ENCODE data around the gene NHLRC2.
"Not testable (repeated sequence)": the region's sequence is repeated elsewhere in the genome, so short reads cannot be mapped to it uniquely, and the experiment has no call there.

Gene NHLRC2

DNA sequence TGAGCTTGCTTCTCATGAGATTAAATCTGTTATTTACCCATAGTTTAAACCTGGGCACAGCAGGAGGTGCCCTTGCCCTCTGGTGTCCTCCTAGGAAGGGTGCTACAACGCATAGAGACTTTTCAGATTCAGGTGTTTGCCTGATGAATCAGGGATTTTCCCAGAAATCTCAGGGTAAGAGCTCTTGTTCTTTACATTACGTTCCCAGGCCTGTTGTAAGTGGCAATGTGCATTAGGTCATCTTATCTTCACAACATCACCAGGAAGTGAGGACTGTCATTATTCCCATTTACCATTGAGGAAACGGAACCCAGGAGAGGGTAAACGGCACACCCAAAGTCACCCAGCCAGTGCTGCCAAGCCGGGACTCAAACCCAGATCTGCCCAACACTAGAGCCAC lies 73.0 kb downstream of the NHLRC2 start:
- DNase-seq (ENCODE audit: low read depth), result no peak
- Histone ChIP-seq H3K27me3 (replicated peaks; ENCODE audit: control insufficient read depth, insufficient read depth, low read length) (no peaks in the 10 kb centered on the region), H3K36me3 (ENCODE audit: control insufficient read depth, insufficient read depth, low read length, severe bottlenecking) (no peaks in the 10 kb centered on the region), H3K9ac (ENCODE audit: low read length) (no peak overlapping the region), H3K4me1 (ENCODE audit: control insufficient read depth, insufficient read depth, low read length) (no peaks in the 10 kb centered on the region), H3K4me3 (ENCODE audit: low read length) (no peak overlapping the region), H3K9me3 (ENCODE audit: control insufficient read depth, low read length) (peaks cover 10% of the 10 kb centered on the region)

- no peak overlapping the region for H3K9ac ChIP-seq (ENCODE audit: low read length)
- H3K4me1 ChIP-seq (ENCODE audit: control insufficient read depth, insufficient read depth, low read length), result no peaks in the 10 kb centered on the region
- H3K4me3 ChIP-seq (ENCODE audit: low read length), result no peak overlapping the region
- peaks cover 1% of the 10 kb centered on the region for H3K27me3 ChIP-seq (replicated peaks; ENCODE audit: control insufficient read depth, insufficient read depth, low read length)
- DNase-seq (ENCODE audit: low read depth), result no peak
- no peaks in the 10 kb centered on the region for H3K36me3 ChIP-seq (ENCODE audit: control insufficient read depth, insufficient read depth, low read length, severe bottlenecking)
- peaks cover 10% of the 10 kb centered on the region for H3K9me3 ChIP-seq (ENCODE audit: control insufficient read depth, low read length)
Measured at GRCh38 chr10:113928830-113929229, 74.4 kb downstream of the NHLRC2 start.

- H3K9ac ChIP-seq (ENCODE audit: low read length), result no peak overlapping the region
- peaks cover 9% of the 10 kb centered on the region for H3K9me3 ChIP-seq (ENCODE audit: control insufficient read depth, low read length)
- H3K36me3 ChIP-seq (ENCODE audit: control insufficient read depth, insufficient read depth, low read length, severe bottlenecking), result no peaks in the 10 kb centered on the region
- no peaks in the 10 kb centered on the region for H3K4me1 ChIP-seq (ENCODE audit: control insufficient read depth, insufficient read depth, low read length)
- no peak for DNase-seq (ENCODE audit: low read depth)
- H3K4me3 ChIP-seq (ENCODE audit: low read length), result no peak overlapping the region
- H3K27me3 ChIP-seq (replicated peaks; ENCODE audit: control insufficient read depth, insufficient read depth, low read length), result peaks cover 3% of the 10 kb centered on the region
Measured at GRCh38 chr10:113929522-113929921, 75.1 kb downstream of the NHLRC2 start.

DNA sequence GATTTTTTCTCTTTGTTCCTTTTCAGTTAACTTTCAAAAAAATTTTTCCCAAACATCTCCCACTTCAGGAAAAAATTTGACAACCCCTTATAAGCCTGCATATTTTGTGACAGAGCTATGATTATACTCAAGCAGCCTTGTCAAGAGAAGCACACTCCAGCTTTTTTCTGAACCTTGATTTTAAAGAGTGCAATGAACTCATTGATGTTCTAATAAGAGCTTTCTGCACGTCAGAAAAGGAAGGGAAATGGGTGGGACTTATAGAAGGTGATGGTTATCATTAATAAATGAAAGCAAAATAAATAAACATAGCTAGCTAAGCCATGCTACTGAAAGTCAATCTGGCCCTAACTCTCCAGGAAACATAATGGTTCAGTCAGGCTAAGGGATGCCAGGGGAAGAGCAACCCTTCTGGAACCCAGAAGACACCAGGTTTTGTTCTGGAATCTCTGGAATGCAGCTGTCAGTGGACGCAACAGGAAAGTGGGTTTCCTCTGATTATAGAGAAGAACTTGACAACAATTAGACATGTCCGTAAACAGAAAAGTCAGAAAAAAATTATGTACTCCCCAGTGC lies 76.1 kb downstream of the NHLRC2 start:
- H3K36me3 ChIP-seq (ENCODE audit: control insufficient read depth, insufficient read depth, low read length, severe bottlenecking), result no peaks in the 10 kb centered on the region
- no peaks in the 10 kb centered on the region for H3K9me3 ChIP-seq (ENCODE audit: control insufficient read depth, low read length)
- DNase-seq (ENCODE audit: low read depth), result no peak
- no peak overlapping the region for H3K4me3 ChIP-seq (ENCODE audit: low read length)
- peaks cover 7% of the 10 kb centered on the region for H3K27me3 ChIP-seq (replicated peaks; ENCODE audit: control insufficient read depth, insufficient read depth, low read length)
- no peaks in the 10 kb centered on the region for H3K4me1 ChIP-seq (ENCODE audit: control insufficient read depth, insufficient read depth, low read length)
- H3K9ac ChIP-seq (ENCODE audit: low read length), result no peak overlapping the region

GRCh38 chr10:113932854-113933253 lies 78.4 kb downstream of the NHLRC2 start:
- no peaks in the 10 kb centered on the region for H3K36me3 ChIP-seq (ENCODE audit: control insufficient read depth, insufficient read depth, low read length, severe bottlenecking)

GRCh38 chr10:113933894-113934532 lies 79.6 kb downstream of the NHLRC2 start:
- Histone ChIP-seq H3K9ac (ENCODE audit: low read length) (no peak overlapping the region), H3K4me1 (ENCODE audit: control insufficient read depth, insufficient read depth, low read length) (no peaks in the 10 kb centered on the region), H3K27me3 (replicated peaks; ENCODE audit: control insufficient read depth, insufficient read depth, low read length) (peaks cover 7% of the 10 kb centered on the region), H3K4me3 (ENCODE audit: low read length) (no peak overlapping the region), H3K36me3 (ENCODE audit: control insufficient read depth, insufficient read depth, low read length, severe bottlenecking) (no peaks in the 10 kb centered on the region), H3K9me3 (ENCODE audit: control insufficient read depth, low read length) (peaks cover 4% of the 10 kb centered on the region)
- no peak for DNase-seq (ENCODE audit: low read depth)

More at GRCh38 chr10:113932854-113933253, 78.4 kb downstream of the NHLRC2 start:
- DNase-seq (ENCODE audit: low read depth), result no peak
- Histone ChIP-seq H3K9me3 (ENCODE audit: control insufficient read depth, low read length) (peaks cover 4% of the 10 kb centered on the region), H3K4me3 (ENCODE audit: low read length) (no peak overlapping the region), H3K4me1 (ENCODE audit: control insufficient read depth, insufficient read depth, low read length) (no peaks in the 10 kb centered on the region), H3K27me3 (replicated peaks; ENCODE audit: control insufficient read depth, insufficient read depth, low read length) (peaks cover 7% of the 10 kb centered on the region), H3K9ac (ENCODE audit: low read length) (no peak overlapping the region)

GRCh38 chr10:113937258-113937657 lies 82.8 kb downstream of the NHLRC2 start:
- H3K4me3 ChIP-seq (ENCODE audit: low read length), result no peak overlapping the region
- no peak for DNase-seq (ENCODE audit: low read depth)
- H3K9me3 ChIP-seq (ENCODE audit: control insufficient read depth, low read length), result peaks cover 4% of the 10 kb centered on the region
- peaks cover 14% of the 10 kb centered on the region for H3K27me3 ChIP-seq (replicated peaks; ENCODE audit: control insufficient read depth, insufficient read depth, low read length)
- H3K9ac ChIP-seq (ENCODE audit: low read length), result no peak overlapping the region
- no peaks in the 10 kb centered on the region for H3K4me1 ChIP-seq (ENCODE audit: control insufficient read depth, insufficient read depth, low read length)
- H3K36me3 ChIP-seq (ENCODE audit: control insufficient read depth, insufficient read depth, low read length, severe bottlenecking), result no peaks in the 10 kb centered on the region

- H3K4me1 ChIP-seq (ENCODE audit: control insufficient read depth, insufficient read depth, low read length), result no peaks in the 10 kb centered on the region
- no peak overlapping the region for H3K4me3 ChIP-seq (ENCODE audit: low read length)
- peaks cover 14% of the 10 kb centered on the region for H3K27me3 ChIP-seq (replicated peaks; ENCODE audit: control insufficient read depth, insufficient read depth, low read length)
- H3K36me3 ChIP-seq (ENCODE audit: control insufficient read depth, insufficient read depth, low read length, severe bottlenecking), result no peaks in the 10 kb centered on the region
- DNase-seq (ENCODE audit: low read depth), result no peak
- peaks cover 4% of the 10 kb centered on the region for H3K9me3 ChIP-seq (ENCODE audit: control insufficient read depth, low read length)
- no peak overlapping the region for H3K9ac ChIP-seq (ENCODE audit: low read length)
Measured at GRCh38 chr10:113937756-113938155, 83.3 kb downstream of the NHLRC2 start.

DNA sequence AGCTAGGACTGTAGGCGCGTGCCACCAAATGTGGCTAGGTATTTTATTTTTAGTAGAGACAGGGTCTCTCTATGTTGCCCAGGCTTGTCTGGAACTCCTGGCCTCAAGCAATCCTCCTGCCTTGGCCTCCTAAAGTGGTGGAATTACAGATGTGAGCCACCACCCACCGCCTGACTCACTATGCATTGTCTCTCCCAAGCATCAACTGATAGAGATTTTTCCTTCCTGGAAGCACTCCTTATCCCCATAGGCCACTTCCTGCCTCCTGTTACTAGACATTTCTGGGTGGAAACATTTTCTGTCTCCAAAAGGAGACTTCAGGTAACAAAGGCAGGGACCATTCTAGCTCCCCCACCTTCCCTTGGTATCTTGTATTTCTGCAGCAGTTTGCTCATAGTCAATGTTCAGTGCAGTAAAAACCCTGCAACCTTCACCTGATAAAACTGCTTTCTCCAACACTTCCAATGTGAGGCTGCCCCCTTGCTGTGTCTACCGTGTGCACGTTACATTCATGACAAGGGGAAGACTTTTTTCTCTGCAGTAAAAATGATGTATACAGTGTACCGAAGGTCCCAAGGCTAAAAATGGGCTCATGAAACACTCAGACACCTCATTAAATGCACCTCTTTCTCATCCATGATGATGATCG lies 84.9 kb downstream of the NHLRC2 start:
- H3K4me1 ChIP-seq (ENCODE audit: control insufficient read depth, insufficient read depth, low read length), result no peaks in the 10 kb centered on the region
- no peak overlapping the region for H3K9ac ChIP-seq (ENCODE audit: low read length)
- H3K9me3 ChIP-seq (ENCODE audit: control insufficient read depth, low read length), result peaks cover 4% of the 10 kb centered on the region
- H3K27me3 ChIP-seq (replicated peaks; ENCODE audit: control insufficient read depth, insufficient read depth, low read length), result peaks cover 11% of the 10 kb centered on the region
- no peaks in the 10 kb centered on the region for H3K36me3 ChIP-seq (ENCODE audit: control insufficient read depth, insufficient read depth, low read length, severe bottlenecking)
- no peak for DNase-seq (ENCODE audit: low read depth)
- H3K4me3 ChIP-seq (ENCODE audit: low read length), result no peak overlapping the region

- no peak overlapping the region for H3K9ac ChIP-seq (ENCODE audit: low read length)
- peaks cover 7% of the 10 kb centered on the region for H3K27me3 ChIP-seq (replicated peaks; ENCODE audit: control insufficient read depth, insufficient read depth, low read length)
- no peak overlapping the region for H3K4me3 ChIP-seq (ENCODE audit: low read length)
- H3K4me1 ChIP-seq (ENCODE audit: control insufficient read depth, insufficient read depth, low read length), result no peaks in the 10 kb centered on the region
- DNase-seq (ENCODE audit: low read depth), result no peak
- H3K36me3 ChIP-seq (ENCODE audit: control insufficient read depth, insufficient read depth, low read length, severe bottlenecking), result no peaks in the 10 kb centered on the region
- peaks cover 4% of the 10 kb centered on the region for H3K9me3 ChIP-seq (ENCODE audit: control insufficient read depth, low read length)
Measured at GRCh38 chr10:113941140-113941539, 86.7 kb downstream of the NHLRC2 start.

DNA sequence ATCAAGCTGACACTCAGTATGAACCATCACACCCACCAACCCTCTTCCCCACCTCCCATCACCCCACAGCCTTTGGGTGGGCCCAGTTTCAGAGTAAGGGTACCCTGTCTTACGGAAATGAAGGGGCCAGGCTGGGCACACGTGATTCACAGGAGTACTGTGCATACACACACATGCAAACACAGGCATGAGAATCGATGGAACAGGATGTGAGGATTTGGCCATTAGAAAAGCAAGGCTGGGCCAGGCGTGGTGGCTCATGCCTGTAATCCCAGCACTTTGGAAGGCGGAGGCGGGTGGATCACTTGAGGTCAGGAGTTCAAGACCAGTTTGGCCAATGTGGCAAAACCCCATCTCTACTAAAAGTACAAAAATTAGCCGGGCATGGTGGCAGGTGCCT lies 88.7 kb downstream of the NHLRC2 start:
- not testable (repeated sequence) for H3K9me3 ChIP-seq (ENCODE audit: control insufficient read depth, low read length); H3K9ac ChIP-seq (ENCODE audit: low read length); DNase-seq (ENCODE audit: low read depth); H3K4me1 ChIP-seq (ENCODE audit: control insufficient read depth, insufficient read depth, low read length); H3K36me3 ChIP-seq (ENCODE audit: control insufficient read depth, insufficient read depth, low read length, severe bottlenecking); H3K4me3 ChIP-seq (ENCODE audit: low read length)
- peaks cover 13% of the 10 kb centered on the region for H3K27me3 ChIP-seq (replicated peaks; ENCODE audit: control insufficient read depth, insufficient read depth, low read length)

All from adipocyte (in vitro differentiated cells).